PFSK-1 (cell line): ENCODE results near the gene MFRP.

ENCODE experiments used
- FOXP2 ChIP-seq: optimal IDR thresholded peaks from 2 replicates; pipeline ENCODE3; 2011; ENCODE audit warnings: borderline replicate concordance, control low read depth, inconsistent platforms; ENCODE audit not compliant: insufficient read depth; ENCODE audit errors: extremely low read length, extremely low read depth
- POLR2AphosphoS5 ChIP-seq: IDR thresholded peaks from 2 replicates; pipeline ENCODE4 v1.6.1; 2012; ENCODE audit warnings: low read depth, mild to moderate bottlenecking, control low read depth, low read length, moderate library complexity
- SIN3A ChIP-seq: IDR thresholded peaks from 2 replicates; pipeline ENCODE4 v1.6.1; 2012; ENCODE audit warnings: mild to moderate bottlenecking, low read length, moderate library complexity, borderline replicate concordance; ENCODE audit not compliant: insufficient read depth
- TAF1 ChIP-seq: IDR thresholded peaks from 2 replicates; pipeline ENCODE4 v1.6.1; 2012; ENCODE audit warnings: low read length, control low read depth, borderline replicate concordance; ENCODE audit not compliant: insufficient read depth
- TF ChIP-seq, protein P1 (sequence below), 2 experiments: IDR thresholded peaks; 2 replicates each; pipeline versions ENCODE4 v1.6.1 to v1.8.0; 2011 to 2012; ENCODE audit warnings: low read depth in 2 of 2, low read length in 2 of 2, control low read depth in 1 of 2, inconsistent platforms in 1 of 2, mild to moderate bottlenecking in 1 of 2, moderate library complexity in 1 of 2; ENCODE audit not compliant: insufficient read depth in 1 of 2

The MFRP gene

DNA sequence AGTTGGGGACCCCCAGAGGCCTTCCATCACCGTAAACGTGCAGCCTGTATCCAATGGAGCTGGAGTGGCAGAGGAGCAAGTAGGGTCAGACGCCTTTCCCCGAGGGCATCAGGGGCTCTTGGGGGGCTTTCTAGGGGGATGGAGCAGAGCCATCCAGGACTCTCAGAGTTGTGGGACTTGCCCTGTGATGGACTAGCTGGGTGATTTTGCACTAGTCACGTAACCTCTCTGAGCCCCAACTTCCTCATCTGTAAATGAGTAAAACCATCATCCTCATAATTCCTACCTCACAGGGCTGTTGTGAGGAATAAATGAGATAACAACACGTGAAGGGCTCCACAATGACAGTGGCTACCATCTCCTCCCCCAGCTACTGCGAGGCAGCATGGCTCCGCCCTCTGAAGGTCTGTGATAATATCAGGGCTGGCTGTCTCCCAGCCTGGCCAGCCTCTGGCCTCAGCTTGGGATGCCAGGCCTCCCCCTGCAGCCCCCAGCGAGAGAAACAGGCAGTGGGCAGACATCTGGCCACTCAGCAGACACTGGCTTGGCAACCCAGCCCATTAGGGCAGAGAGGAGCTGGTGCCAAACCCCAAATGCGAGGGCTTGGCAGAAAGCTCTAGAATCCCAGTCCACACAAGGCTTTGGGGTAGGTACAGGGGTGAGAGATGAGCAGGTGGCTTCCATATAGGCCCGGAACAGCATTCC lies 28.3 kb upstream of the MFRP start:
- TF ChIP-seq FOXP2 (no peak), POLR2AphosphoS5 (no peak), TAF1 (no peak), SIN3A (no peak)
- TF ChIP-seq, protein P1, sequence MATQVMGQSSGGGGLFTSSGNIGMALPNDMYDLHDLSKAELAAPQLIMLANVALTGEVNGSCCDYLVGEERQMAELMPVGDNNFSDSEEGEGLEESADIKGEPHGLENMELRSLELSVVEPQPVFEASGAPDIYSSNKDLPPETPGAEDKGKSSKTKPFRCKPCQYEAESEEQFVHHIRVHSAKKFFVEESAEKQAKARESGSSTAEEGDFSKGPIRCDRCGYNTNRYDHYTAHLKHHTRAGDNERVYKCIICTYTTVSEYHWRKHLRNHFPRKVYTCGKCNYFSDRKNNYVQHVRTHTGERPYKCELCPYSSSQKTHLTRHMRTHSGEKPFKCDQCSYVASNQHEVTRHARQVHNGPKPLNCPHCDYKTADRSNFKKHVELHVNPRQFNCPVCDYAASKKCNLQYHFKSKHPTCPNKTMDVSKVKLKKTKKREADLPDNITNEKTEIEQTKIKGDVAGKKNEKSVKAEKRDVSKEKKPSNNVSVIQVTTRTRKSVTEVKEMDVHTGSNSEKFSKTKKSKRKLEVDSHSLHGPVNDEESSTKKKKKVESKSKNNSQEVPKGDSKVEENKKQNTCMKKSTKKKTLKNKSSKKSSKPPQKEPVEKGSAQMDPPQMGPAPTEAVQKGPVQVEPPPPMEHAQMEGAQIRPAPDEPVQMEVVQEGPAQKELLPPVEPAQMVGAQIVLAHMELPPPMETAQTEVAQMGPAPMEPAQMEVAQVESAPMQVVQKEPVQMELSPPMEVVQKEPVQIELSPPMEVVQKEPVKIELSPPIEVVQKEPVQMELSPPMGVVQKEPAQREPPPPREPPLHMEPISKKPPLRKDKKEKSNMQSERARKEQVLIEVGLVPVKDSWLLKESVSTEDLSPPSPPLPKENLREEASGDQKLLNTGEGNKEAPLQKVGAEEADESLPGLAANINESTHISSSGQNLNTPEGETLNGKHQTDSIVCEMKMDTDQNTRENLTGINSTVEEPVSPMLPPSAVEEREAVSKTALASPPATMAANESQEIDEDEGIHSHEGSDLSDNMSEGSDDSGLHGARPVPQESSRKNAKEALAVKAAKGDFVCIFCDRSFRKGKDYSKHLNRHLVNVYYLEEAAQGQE (IDR thresholded peaks at IDR 0.05; ENCODE audit: insufficient read depth in 1 of 2, low read depth in 2 of 2, low read length in 2 of 2): no peak

DNA sequence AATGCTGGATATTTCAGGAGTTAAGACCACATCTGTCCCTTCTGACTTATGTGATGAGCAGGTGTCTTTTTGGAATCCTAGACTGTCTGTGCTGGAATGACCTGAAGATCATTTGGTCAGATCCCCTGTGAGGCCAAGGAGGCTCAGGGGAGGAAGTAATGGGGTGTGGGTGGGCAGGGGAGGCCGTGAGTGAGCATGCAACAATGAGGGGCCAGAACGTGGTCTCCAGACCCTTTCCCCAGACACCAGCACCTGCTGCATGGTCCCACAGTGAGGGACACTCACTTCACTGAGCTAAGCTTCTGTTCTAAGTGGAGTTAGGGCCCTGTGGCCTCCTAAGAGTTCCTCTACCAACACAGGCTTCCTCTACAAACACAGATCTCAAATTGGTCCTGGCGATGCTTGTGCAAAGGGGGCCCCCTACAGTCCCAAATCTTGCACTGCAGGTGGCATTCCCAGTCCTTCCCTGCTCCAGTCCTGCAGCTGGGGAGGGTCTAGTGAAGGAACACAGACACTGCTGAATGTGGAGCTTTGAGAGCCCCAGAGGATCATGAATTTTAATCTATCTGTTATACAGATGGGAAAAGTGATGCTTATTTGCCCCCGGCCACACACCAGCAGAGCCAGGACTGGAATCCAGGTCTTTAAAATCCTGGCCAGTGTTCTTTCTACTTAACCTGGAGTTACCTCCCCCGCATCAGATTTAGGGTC lies 27.6 kb upstream of the MFRP start:
- TF ChIP-seq TAF1 (no peak), SIN3A (no peak), FOXP2 (no peak), POLR2AphosphoS5 (no peak)
- TF ChIP-seq, protein P1 (IDR thresholded peaks at IDR 0.05; ENCODE audit: insufficient read depth in 1 of 2, low read depth in 2 of 2, low read length in 2 of 2): no peak

DNA sequence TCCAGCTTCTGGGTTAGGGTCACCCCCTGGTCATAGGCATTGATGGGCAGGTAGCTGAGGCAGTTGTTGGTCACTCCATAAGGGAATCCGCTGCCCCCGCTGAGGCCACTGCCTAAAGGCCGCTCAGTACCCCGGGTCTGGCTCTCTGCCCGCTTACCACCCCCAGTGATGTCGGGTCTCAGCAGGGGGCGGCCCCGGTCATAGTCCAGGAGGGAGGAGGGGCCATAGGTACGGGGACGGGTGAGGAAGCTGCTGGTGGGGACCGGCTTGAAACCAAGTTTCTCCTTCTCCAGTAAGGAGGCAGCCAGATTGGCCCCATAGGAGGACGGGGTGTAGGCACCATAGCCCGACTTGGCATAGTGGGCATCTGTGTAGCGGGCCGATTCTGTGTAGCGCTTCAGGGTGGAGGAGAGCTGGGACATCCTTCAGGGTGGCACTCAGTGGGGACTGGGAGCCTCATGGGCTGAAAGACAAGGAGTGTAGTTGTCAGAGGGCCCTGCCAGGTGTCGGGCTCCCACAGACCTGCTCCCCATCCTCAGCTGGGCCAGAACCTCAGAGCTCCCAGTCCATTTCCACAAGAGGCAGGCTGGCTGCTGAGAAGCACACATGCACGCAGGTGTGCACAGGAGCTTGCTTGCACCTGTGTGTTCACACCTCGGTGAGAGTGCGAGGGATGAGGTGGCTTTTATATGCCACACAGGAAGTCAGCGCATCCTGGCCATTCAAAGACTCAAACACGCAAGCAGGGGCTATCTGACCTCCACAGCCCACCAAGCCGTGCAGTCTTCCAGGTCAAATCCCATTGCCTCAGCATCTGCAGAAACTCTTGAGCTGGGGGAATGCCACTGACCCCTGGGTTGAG lies 26.8 kb upstream of the MFRP start:
- TF ChIP-seq SIN3A (no peak), POLR2AphosphoS5 (no peak)

DNA sequence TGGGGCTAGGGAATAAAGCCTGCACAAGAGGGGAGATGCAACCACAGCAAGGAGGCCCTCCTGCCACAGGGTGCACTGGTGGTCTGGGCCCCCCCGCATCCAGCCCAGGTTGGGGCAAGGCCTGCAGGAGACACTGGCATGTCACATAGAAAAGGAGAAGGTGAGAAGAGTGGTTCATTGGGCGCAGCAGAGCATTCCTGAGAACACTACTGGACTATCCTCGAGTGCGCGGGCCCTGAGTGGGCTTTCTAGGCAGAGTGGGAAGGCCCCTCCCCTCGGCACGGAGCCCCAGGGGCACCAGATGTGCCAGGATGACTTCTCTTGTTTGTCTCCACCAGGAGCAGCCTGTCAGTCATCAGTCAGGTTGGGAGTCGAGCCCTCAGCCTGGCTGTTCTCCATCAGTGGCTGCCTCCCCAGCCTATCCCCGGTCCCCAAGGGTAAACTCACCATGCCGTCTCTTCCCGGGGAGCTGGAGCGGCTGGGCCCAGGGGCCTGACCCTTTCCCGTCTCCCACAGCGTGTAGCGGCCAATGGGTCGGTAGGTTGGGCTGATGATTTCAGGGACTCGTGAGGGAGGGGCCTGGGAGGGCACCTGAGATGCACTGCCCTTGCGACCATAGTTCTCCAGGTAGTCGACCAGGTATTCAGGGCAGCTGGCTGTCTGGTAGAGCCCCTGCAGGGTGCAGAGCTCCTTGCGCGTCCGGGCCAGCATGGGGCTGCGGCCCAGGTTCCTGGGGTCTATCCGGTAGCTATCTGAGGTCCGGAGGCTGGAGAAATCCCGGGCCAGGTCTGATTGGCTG lies 26.0 kb upstream of the MFRP start:
- TF ChIP-seq POLR2AphosphoS5 (no peak), TAF1 (no peak), SIN3A (no peak), FOXP2 (no peak)
- TF ChIP-seq, protein P1 (IDR thresholded peaks at IDR 0.05; ENCODE audit: insufficient read depth in 1 of 2, low read depth in 2 of 2, low read length in 2 of 2): no peak

DNA sequence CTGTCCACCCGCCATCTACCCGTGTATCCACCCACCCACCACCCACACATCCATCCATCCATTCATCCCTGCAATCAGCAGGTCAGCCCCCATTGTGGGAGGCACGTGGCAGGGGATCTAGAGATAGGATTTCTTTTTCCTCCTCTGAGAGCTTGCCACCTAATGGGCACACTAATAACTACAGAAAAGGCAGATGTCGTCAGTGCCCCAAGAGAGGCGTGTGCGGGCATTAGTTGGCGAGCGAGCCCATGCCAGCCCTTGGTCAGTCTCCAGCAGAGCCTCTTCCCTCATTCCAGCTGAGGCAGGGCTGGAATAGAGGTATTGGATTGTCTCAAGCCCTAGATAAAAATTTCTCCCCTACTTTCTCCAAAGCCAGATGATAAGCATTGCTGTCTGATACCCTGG lies 25.3 kb upstream of the MFRP start:
- TF ChIP-seq, protein P1 (IDR thresholded peaks at IDR 0.05; ENCODE audit: insufficient read depth in 1 of 2, low read depth in 2 of 2, low read length in 2 of 2): no peak
- TF ChIP-seq SIN3A: no peak
- no peak for TF ChIP-seq POLR2AphosphoS5
- TF ChIP-seq FOXP2: no peak
- TF ChIP-seq TAF1: no peak
